Large intestine (tissue), 3 donors: ENCODE results near the gene KIF16B. TPM values are rescaled to one million over a fixed set of nuclear protein-coding genes. Genes with fewer than 3 reads are reported as not detected.
"Not testable (repeated sequence)": the region's sequence is repeated elsewhere in the genome, so short reads cannot be mapped to it uniquely, and the experiment has no call there.

Experiments used
- DNase-seq, 2 donors: peaks; one replicate each; pipeline versions ENCODE4 v3.0.0 to v3.0.0-alpha.2; 2013
- H3K27ac ChIP-seq: one replicate; pipeline ENCODE4 v1.5.1; 2013; ENCODE audit warnings: low read length
- H3K27me3 ChIP-seq: 2 replicates; pipeline ENCODE4 v1.6.1; 2013; ENCODE audit warnings: low read length; ENCODE audit not compliant: control insufficient read depth, insufficient read depth
- H3K36me3 ChIP-seq: 2 replicates; pipeline ENCODE4 v1.6.1; 2013; ENCODE audit warnings: low read length; ENCODE audit not compliant: control insufficient read depth, insufficient read depth
- H3K4me1 ChIP-seq: one replicate; pipeline ENCODE4 v1.6.1; 2013; ENCODE audit warnings: low read length; ENCODE audit not compliant: control insufficient read depth, insufficient read depth
- H3K4me3 ChIP-seq: one replicate; pipeline ENCODE4 v1.5.1; 2013; ENCODE audit warnings: low read length
- H3K9me3 ChIP-seq: one replicate; pipeline ENCODE4 v1.6.1; 2013; ENCODE audit warnings: mild to moderate bottlenecking, low read depth, low read length, moderate library complexity; ENCODE audit not compliant: control insufficient read depth
- WGBS: methylation state at CpG from one replicate; pipeline ENCODE4 v1.1.5; 2013; ENCODE audit warnings: low lambda C conversion rate; ENCODE audit not compliant: insufficient coverage; 5-methylcytosine and 5-hydroxymethylcytosine counted together
- polyA plus RNA-seq: library from polyadenylated mRNA; unstranded; fragments of 120-200 nt; gene quantifications from one replicate; pipeline ENCODE4 v1.2.1, GENCODE V29; 2013

KIF16B gene
- polyA plus RNA-seq, 1 donor = 21.0 TPM

- peak overlapping the region; percentile 97 for H3K27ac ChIP-seq
- H3K36me3 ChIP-seq = peaks cover 5% of the 10 kb centered on the region
- H3K27me3 ChIP-seq = no peaks in the 10 kb centered on the region
- H3K4me3 ChIP-seq = no peak overlapping the region
- H3K4me1 ChIP-seq = peaks cover 40% of the 10 kb centered on the region
- WGBS = 98% methylated on average over 6 of the region's 9 CpGs
- no peak for DNase-seq
- no peaks in the 10 kb centered on the region for H3K9me3 ChIP-seq
These were observed 46.5 kb downstream of the KIF16B start for GRCh38 chr20:16526433-16527380.

- WGBS = 100% methylated on average over 1 of the region's 5 CpGs
- not testable (repeated sequence) for H3K27me3 ChIP-seq, H3K4me1 ChIP-seq, H3K36me3 ChIP-seq, H3K4me3 ChIP-seq, H3K27ac ChIP-seq, DNase-seq, H3K9me3 ChIP-seq
These were observed 50.6 kb downstream of the KIF16B start for GRCh38 chr20:16522651-16523050.

- Histone ChIP-seq H3K9me3 (no peaks in the 10 kb centered on the region), H3K4me1 (no peaks in the 10 kb centered on the region), H3K36me3 (peaks cover 9% of the 10 kb centered on the region), H3K27ac (no peak overlapping the region), H3K4me3 (no peak overlapping the region), H3K27me3 (no peaks in the 10 kb centered on the region)
- no peak for DNase-seq
- WGBS = no CpG with 5 or more reads among the region's 5 CpGs
These were observed 53.1 kb downstream of the KIF16B start for GRCh38 chr20:16520154-16520553.

- not testable (repeated sequence) for H3K4me1 ChIP-seq, DNase-seq, H3K27ac ChIP-seq, H3K27me3 ChIP-seq, H3K36me3 ChIP-seq, H3K4me3 ChIP-seq, H3K9me3 ChIP-seq
- no CpG with 5 or more reads among the region's 8 CpGs for WGBS
These were observed 53.6 kb downstream of the KIF16B start for GRCh38 chr20:16519673-16520072.

- WGBS = 91% methylated on average over 3 of the region's 4 CpGs
- Histone ChIP-seq H3K27ac (no peak overlapping the region), H3K27me3 (no peaks in the 10 kb centered on the region), H3K9me3 (no peaks in the 10 kb centered on the region), H3K4me3 (no peak overlapping the region), H3K4me1 (no peaks in the 10 kb centered on the region), H3K36me3 (peaks cover 6% of the 10 kb centered on the region)
- no peak for DNase-seq
These were observed 54.5 kb downstream of the KIF16B start for GRCh38 chr20:16518784-16519084.

GRCh38 chr20:16517946-16518783 is 55.1 kb downstream of the KIF16B start:
- Histone ChIP-seq H3K36me3 (peaks cover 6% of the 10 kb centered on the region), H3K27ac (no peak overlapping the region), H3K27me3 (no peaks in the 10 kb centered on the region), H3K4me3 (no peak overlapping the region), H3K9me3 (no peaks in the 10 kb centered on the region), H3K4me1 (no peaks in the 10 kb centered on the region)
- 93% methylated on average over 3 of the region's 14 CpGs for WGBS
- peak in 1 of 2 donors; percentile 52 for DNase-seq

DNA sequence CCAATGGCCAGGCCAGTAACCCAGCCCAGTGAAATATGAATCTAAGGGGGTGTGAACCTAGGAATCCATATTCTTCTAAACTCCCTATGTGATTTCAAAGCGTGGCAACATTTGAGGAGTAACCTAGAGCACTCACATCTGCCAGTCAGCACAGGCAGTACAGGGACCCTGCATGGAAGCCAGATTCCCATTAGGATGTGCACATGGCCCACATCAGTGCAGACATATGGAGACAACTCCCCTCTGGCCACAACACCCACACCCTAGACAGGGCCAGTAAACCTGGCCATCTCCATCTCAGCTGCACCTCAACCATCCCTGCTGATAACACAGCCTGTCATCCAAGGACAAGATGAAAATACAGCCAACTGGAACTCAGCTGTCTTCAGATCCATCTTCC is 56.5 kb downstream of the KIF16B start:
- Histone ChIP-seq H3K4me1 (no peaks in the 10 kb centered on the region), H3K27ac (no peak overlapping the region), H3K27me3 (no peaks in the 10 kb centered on the region), H3K4me3 (no peak overlapping the region), H3K9me3 (no peaks in the 10 kb centered on the region), H3K36me3 (peaks cover 12% of the 10 kb centered on the region)
- no CpG with 5 or more reads among the region's 1 CpG for WGBS
- DNase-seq = no peak

DNA sequence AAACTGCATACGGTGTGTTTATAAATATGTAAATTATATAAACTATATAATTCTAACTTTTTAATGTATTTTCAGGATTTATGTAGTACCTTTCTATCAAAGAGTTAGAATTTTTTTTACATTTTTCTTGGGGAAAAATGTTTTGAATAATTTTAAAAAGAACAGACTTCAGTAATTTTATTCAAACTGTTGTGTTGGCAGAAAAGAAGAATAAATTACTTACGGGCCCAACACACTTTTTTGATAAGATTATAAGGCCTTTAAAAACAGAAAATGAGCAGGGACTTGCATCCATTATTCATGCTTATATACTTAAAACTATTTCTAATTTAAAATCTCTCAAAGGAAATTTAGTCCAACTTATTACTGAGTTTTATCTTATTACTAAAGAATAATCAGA is 58.2 kb downstream of the KIF16B start:
- H3K27ac ChIP-seq = no peak overlapping the region
- peaks cover 21% of the 10 kb centered on the region for H3K36me3 ChIP-seq
- H3K9me3 ChIP-seq = no peaks in the 10 kb centered on the region
- DNase-seq = no peak
- H3K27me3 ChIP-seq = no peaks in the 10 kb centered on the region
- 88% methylated on average over 1 of the region's 2 CpGs for WGBS
- H3K4me3 ChIP-seq = no peak overlapping the region
- H3K4me1 ChIP-seq = no peaks in the 10 kb centered on the region

- H3K4me3 ChIP-seq = no peak overlapping the region
- H3K36me3 ChIP-seq = peaks cover 23% of the 10 kb centered on the region
- WGBS = no CpG with 5 or more reads among the region's 4 CpGs
- no peaks in the 10 kb centered on the region for H3K4me1 ChIP-seq
- no peak overlapping the region for H3K27ac ChIP-seq
- no peak for DNase-seq
- H3K27me3 ChIP-seq = no peaks in the 10 kb centered on the region
- no peaks in the 10 kb centered on the region for H3K9me3 ChIP-seq
These were observed 59.1 kb downstream of the KIF16B start for GRCh38 chr20:16514140-16514539.

DNA sequence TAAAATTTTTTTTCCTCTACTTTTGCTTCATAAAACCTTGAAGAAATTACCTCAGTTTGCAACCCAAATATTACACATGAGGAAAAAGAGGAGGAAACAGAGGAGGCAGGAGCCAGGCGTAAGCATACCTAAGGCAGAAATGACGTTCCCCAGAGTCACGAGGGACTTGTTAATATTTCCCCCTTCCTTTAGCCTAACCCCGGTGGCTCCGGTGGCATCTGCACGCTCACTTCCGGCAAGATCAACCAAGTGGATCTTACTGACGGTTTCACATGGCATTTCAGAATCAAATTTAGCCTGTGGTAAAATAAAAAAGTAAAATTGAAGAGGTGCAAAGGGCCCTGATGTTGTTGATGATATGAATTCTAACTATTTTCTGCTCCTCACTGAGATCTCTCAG is 67.4 kb downstream of the KIF16B start:
- Histone ChIP-seq H3K27ac (no peak overlapping the region), H3K4me3 (no peak overlapping the region), H3K9me3 (no peaks in the 10 kb centered on the region), H3K36me3 (peaks cover 38% of the 10 kb centered on the region), H3K4me1 (no peaks in the 10 kb centered on the region), H3K27me3 (no peaks in the 10 kb centered on the region)
- WGBS = no CpG with 5 or more reads among the region's 8 CpGs
- DNase-seq = no peak
